ENCODE data around the gene NF2.

DNA sequence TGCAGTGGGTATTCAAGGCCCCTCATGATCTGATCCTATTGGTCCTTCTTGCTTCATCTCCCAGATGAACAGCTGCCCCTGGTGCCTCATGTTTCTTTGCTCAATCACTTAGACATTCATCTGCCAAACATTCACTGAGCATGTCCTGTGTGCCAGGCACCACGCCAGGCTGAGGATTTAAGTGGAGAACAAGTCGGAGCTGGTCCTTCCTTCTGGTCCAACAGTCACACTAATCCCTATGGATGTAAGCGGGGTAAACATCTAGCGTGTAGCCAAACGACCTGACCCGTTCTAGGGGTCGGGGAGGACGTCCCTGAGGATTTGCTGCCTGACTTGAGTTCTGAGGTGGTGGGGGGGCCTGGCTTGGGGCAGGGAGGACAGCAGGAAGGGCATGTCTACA, 141.5 kb downstream of the NF2 start:
- TF ChIP-seq, protein P1, sequence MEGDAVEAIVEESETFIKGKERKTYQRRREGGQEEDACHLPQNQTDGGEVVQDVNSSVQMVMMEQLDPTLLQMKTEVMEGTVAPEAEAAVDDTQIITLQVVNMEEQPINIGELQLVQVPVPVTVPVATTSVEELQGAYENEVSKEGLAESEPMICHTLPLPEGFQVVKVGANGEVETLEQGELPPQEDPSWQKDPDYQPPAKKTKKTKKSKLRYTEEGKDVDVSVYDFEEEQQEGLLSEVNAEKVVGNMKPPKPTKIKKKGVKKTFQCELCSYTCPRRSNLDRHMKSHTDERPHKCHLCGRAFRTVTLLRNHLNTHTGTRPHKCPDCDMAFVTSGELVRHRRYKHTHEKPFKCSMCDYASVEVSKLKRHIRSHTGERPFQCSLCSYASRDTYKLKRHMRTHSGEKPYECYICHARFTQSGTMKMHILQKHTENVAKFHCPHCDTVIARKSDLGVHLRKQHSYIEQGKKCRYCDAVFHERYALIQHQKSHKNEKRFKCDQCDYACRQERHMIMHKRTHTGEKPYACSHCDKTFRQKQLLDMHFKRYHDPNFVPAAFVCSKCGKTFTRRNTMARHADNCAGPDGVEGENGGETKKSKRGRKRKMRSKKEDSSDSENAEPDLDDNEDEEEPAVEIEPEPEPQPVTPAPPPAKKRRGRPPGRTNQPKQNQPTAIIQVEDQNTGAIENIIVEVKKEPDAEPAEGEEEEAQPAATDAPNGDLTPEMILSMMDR (IDR thresholded peaks at IDR 0.05; ENCODE audit: low read depth, low read length, poor library complexity, severe bottlenecking): no peak
- TF ChIP-seq EZH2phosphoT487 (IDR thresholded peaks at IDR 0.05; ENCODE audit: borderline replicate concordance, low read length): no peak
